ENCODE results near the gene OR2A1. TPM values are rescaled to one million over a fixed set of nuclear protein-coding genes. Genes with fewer than 3 reads are reported as not detected.
"Not testable (repeated sequence)": the region's sequence is repeated elsewhere in the genome, so short reads cannot be mapped to it uniquely, and the experiment has no call there.

Gene OR2A1
- polyA plus RNA-seq, 1 donor = 0.63 TPM

- DNase-seq (ENCODE audit: low read depth) = not testable (repeated sequence)
Observed at GRCh38 chr7:144325868-144326267, 13.6 kb downstream of the OR2A1 start.

- not testable (repeated sequence) for DNase-seq (ENCODE audit: low read depth)
Observed at GRCh38 chr7:144330044-144330443, 17.8 kb downstream of the OR2A1 start.

- not testable (repeated sequence) for DNase-seq (ENCODE audit: low read depth)
Observed at GRCh38 chr7:144331221-144331995, 19.2 kb downstream of the OR2A1 start.

GRCh38 chr7:144331996-144332288 lies 19.7 kb downstream of the OR2A1 start:
- not testable (repeated sequence) for DNase-seq (ENCODE audit: low read depth)

- DNase-seq (ENCODE audit: low read depth) = not testable (repeated sequence)
Observed at GRCh38 chr7:144348625-144349024, 36.4 kb downstream of the OR2A1 start.

GRCh38 chr7:144351667-144352066 lies 39.4 kb downstream of the OR2A1 start:
- not testable (repeated sequence) for DNase-seq (ENCODE audit: low read depth)

- not testable (repeated sequence) for DNase-seq (ENCODE audit: low read depth)
Observed at GRCh38 chr7:144355176-144355822, 43.1 kb downstream of the OR2A1 start, which contains the start of gene ARHGEF5. ARHGEF5 (plus strand) TSS chr7:144355402; CDS start chr7:144362670, 7,268 bp downstream.

- not testable (repeated sequence) for DNase-seq (ENCODE audit: low read depth)
Observed at GRCh38 chr7:144356185-144356584, 44.0 kb downstream of the OR2A1 start.

GRCh38 chr7:144356860-144357259 lies 44.6 kb downstream of the OR2A1 start:
- not testable (repeated sequence) for DNase-seq (ENCODE audit: low read depth)

- DNase-seq (ENCODE audit: low read depth) = not testable (repeated sequence)
Observed at GRCh38 chr7:144362061-144362460, 49.8 kb downstream of the OR2A1 start.

GRCh38 chr7:144365523-144365922 lies 53.3 kb downstream of the OR2A1 start:
- not testable (repeated sequence) for DNase-seq (ENCODE audit: low read depth)

GRCh38 chr7:144367250-144367649 lies 55.0 kb downstream of the OR2A1 start:
- not testable (repeated sequence) for DNase-seq (ENCODE audit: low read depth)

- not testable (repeated sequence) for DNase-seq (ENCODE audit: low read depth)
Observed at GRCh38 chr7:144369221-144369620, 57.0 kb downstream of the OR2A1 start.

Other genes with a start within 250 kb of the OR2A1 start
- gene OR2A25, start 242.6 kb upstream of the OR2A1 start, polyA plus RNA-seq (ENCODE audit: insufficient read length) = not detected
- 0.09 TPM for gene OR2A12, start 226.1 kb upstream of the OR2A1 start, polyA plus RNA-seq (ENCODE audit: insufficient read length)
- gene OR2A2, start 202.8 kb upstream of the OR2A1 start, polyA plus RNA-seq (ENCODE audit: insufficient read length) = not detected
- not detected for gene OR2A14, start 189.2 kb upstream of the OR2A1 start, polyA plus RNA-seq (ENCODE audit: insufficient read length)
- not detected for gene CTAGE4, start 129.0 kb upstream of the OR2A1 start, polyA plus RNA-seq (ENCODE audit: insufficient read length)
- 1.2 TPM for gene ARHGEF35, start 116.6 kb upstream of the OR2A1 start, polyA plus RNA-seq (ENCODE audit: insufficient read length)
- 0.34 TPM for gene OR2A42, start 72.8 kb upstream of the OR2A1 start, polyA plus RNA-seq (ENCODE audit: insufficient read length)
- 1.5 TPM for gene OR2A7, start 47.6 kb upstream of the OR2A1 start, polyA plus RNA-seq (ENCODE audit: insufficient read length)
- 0.75 TPM for gene CTAGE8, start 43.1 kb upstream of the OR2A1 start, polyA plus RNA-seq (ENCODE audit: insufficient read length)
- gene ARHGEF5, start 43.0 kb downstream of the OR2A1 start, polyA plus RNA-seq (ENCODE audit: insufficient read length) = 2.5 TPM
- gene NOBOX, start 91.3 kb downstream of the OR2A1 start, polyA plus RNA-seq (ENCODE audit: insufficient read length) = not detected